ENCODE data around the gene HTRA1. TPM values are rescaled to one million over a fixed set of nuclear protein-coding genes. Genes with fewer than 3 reads are reported as not detected.

HTRA1 gene
- total RNA-seq, 3 donors from 2014 or later, result 11.0 to 122 (median 28.9) TPM

- ATAC-seq (no peak), DNase-seq (no peak)
- H3K9me3 ChIP-seq, result no peaks in the 10 kb centered on the region
- TF ChIP-seq CTCF (IDR thresholded peaks at IDR 0.05), result no peak
- H3K4me3 ChIP-seq, result no peak overlapping the region
- H3K4me1 ChIP-seq (ENCODE audit: low read depth), result peaks cover 5% of the 10 kb centered on the region
- H3K36me3 ChIP-seq (ENCODE audit: low read depth), result no peaks in the 10 kb centered on the region
- intact Hi-C loops (cut with DNase I, micrococcal nuclease), result no loop called here
Measured at GRCh38 chr10:122467701-122468100, 6.3 kb downstream of the HTRA1 start.

- TF ChIP-seq CTCF (IDR thresholded peaks at IDR 0.05), result no peak
- DNase-seq, result no peak
- intact Hi-C loops (cut with DNase I, micrococcal nuclease), result no loop called here
- H3K4me1 ChIP-seq (ENCODE audit: low read depth), result no peaks in the 10 kb centered on the region
- H3K4me3 ChIP-seq, result no peak overlapping the region
- ATAC-seq, result no peak
- H3K36me3 ChIP-seq (ENCODE audit: low read depth), result no peaks in the 10 kb centered on the region
- H3K9me3 ChIP-seq, result no peaks in the 10 kb centered on the region
Measured at GRCh38 chr10:122468307-122468925, 7.1 kb downstream of the HTRA1 start.

- intact Hi-C loops (cut with DNase I, micrococcal nuclease), result no loop called here
- H3K4me3 ChIP-seq, result no peak overlapping the region
- ATAC-seq, result peak; percentile 46
Measured at GRCh38 chr10:122468926-122469781, 7.8 kb downstream of the HTRA1 start.

GRCh38 chr10:122469848-122470247 is 8.5 kb downstream of the HTRA1 start:
- H3K4me1 ChIP-seq (ENCODE audit: low read depth), result no peaks in the 10 kb centered on the region
- DNase-seq (no peak), ATAC-seq (no peak)
- no peak overlapping the region for H3K4me3 ChIP-seq
- intact Hi-C loops (cut with DNase I, micrococcal nuclease), result no loop called here
- no peaks in the 10 kb centered on the region for H3K9me3 ChIP-seq
- TF ChIP-seq CTCF (IDR thresholded peaks at IDR 0.05), result no peak
- no peaks in the 10 kb centered on the region for H3K36me3 ChIP-seq (ENCODE audit: low read depth)

More at GRCh38 chr10:122468926-122469781, 7.8 kb downstream of the HTRA1 start:
- no peak for DNase-seq
- no peaks in the 10 kb centered on the region for H3K9me3 ChIP-seq
- no peaks in the 10 kb centered on the region for H3K36me3 ChIP-seq (ENCODE audit: low read depth)
- no peak for TF ChIP-seq CTCF (IDR thresholded peaks at IDR 0.05)
- no peaks in the 10 kb centered on the region for H3K4me1 ChIP-seq (ENCODE audit: low read depth)

GRCh38 chr10:122471531-122472177 is 10.3 kb downstream of the HTRA1 start:
- ATAC-seq (no peak), DNase-seq (no peak)
- H3K36me3 ChIP-seq (ENCODE audit: low read depth), result no peaks in the 10 kb centered on the region
- intact Hi-C loops (cut with DNase I, micrococcal nuclease), result no loop called here
- TF ChIP-seq CTCF (IDR thresholded peaks at IDR 0.05), result no peak
- no peaks in the 10 kb centered on the region for H3K9me3 ChIP-seq
- no peaks in the 10 kb centered on the region for H3K4me1 ChIP-seq (ENCODE audit: low read depth)
- no peak overlapping the region for H3K4me3 ChIP-seq

Measured in mucosa of descending colon (tissue), 3 donors.